ENCODE results near the gene PTGDS.
A peak's percentile ranks its signal among the peaks of the same experiment; 100 is the strongest.

The PTGDS gene

GRCh38 chr9:136958898-136959850 lies 18.1 kb upstream of the PTGDS start:
- no peak for DNase-seq

GRCh38 chr9:136960212-136960937 lies 16.9 kb upstream of the PTGDS start:
- peak; percentile 47 to 54 for DNase-seq

- no peak for DNase-seq
Observed at GRCh38 chr9:136960938-136961275, 16.4 kb upstream of the PTGDS start.

- DNase-seq = no peak
Observed at GRCh38 chr9:136961279-136962065, 15.8 kb upstream of the PTGDS start.

GRCh38 chr9:136962163-136962562 lies 15.1 kb upstream of the PTGDS start:
- no peak for DNase-seq

DNA sequence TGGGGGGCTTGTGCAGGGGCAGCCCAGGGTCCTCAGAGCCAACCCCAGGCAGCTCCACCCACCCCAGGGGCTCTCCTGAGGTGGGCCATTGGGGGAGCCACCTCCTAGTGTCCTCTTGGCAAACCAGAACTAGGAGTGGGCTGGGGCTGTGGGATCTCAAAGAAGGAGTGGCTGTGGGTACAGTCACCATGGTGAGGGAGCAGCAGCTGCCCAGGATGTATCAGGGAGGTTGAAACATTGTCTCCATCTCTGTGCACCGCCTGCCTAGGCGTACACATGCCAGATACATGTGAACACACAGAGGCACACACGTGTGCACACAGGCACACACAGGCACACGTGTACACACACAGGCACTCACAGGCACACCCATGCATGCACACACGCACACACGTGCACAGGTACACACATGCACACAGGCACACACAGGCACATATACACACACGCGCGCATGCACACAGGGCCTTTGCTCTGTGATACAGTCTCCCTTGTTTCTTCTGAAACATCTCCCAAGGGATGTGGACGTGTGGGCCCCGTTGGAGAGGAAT lies 14.5 kb upstream of the PTGDS start:
- no peak for DNase-seq

- DNase-seq = no peak
Observed at GRCh38 chr9:136963341-136963740, 14.0 kb upstream of the PTGDS start.

GRCh38 chr9:136963751-136964150 lies 13.6 kb upstream of the PTGDS start:
- no peak for DNase-seq

DNA sequence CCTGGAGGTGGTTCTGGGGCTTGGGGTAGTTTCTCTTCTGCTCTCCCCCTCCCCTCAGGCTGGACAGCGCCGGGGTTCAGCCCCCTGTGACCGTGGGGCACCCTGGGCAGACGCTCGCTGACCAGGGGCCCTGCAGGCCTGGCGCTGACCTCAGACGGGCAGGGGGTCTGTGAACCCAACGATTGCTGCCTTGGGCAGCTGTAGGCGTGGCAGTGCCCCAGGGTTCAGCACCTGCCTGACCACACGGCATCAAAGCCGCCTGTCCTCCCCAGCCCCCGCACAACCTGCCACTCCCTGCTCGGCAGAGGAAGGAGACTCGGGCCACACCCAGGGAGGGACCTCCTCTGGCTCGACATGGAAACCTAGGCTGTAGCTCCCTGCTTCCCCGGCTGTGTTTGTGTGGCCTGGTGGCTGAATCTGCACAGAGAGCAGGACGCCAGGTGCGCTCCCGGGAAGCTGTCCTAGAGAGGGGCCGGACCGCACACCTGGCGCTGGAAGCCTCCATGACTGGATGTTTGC lies 13.1 kb upstream of the PTGDS start:
- no peak for DNase-seq

DNA sequence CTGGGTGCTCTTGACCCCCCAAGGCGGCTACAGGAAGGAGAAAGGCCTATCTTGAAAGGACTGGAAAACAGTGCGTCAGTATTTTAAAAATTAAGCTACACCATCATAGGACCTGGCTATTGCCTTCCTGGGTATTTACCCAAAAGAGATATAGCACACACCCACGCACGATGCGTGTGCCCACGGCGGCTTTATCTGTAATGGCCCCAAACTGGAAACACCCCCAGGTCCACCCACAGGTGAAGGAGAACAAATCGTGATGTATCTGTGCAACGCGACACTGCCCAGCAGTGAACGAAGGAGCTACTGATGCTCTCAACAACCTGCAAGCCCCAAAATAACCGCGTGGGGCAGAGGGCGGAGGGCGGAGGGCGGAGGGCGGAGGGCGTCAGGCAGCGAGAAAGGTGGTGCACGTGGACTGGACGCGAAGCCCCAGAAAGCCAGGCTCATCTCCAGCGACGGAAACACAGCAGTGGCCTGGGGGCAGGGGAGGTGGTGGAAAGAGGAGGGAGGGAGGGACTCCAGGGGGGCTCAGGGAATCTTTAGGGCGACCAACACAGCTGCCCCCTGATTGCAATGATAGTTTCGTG lies 12.4 kb upstream of the PTGDS start:
- DNase-seq = no peak

- peak; percentile 49 to 74 for DNase-seq
Observed at GRCh38 chr9:136965771-136966484, 11.4 kb upstream of the PTGDS start.

DNA sequence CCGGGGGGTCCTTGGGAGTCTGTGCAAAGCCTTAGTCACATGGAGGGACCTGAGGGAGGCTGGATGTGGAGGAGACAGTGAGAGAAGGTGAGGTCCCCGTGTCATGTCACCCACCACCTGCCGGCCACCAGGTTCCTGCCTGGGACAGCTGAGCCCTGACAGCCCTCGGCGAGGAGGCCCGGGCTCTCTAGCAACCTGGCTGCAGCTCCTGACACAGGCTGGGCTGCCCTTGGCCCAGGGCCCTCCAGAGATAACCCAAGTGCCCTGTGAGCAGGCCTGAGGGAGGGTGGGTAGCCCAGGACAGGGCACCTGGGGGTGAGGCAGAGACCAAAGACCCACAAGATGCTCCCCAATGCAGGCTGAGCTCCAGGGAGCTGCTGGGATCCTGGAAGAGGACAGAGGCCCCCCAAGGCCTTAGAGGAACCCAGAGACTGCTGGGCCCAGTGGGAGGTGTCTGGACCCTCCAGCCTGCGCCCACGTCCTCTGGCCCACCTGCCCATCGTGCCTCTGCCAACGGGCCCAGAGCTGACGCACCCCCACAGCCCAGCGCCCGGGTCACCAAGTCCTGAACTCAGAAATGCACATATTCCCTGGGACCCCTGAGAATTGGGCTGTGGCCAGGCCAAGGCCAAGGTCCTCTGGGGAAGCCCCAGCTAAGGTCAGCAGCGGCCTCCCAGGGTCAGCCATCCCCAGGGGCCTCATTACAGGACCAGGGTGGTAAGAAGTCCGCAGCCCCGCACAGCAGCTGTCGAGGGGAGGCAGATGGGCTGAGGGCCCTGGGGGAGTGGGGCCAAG lies 8.8 kb upstream of the PTGDS start:
- no peak for DNase-seq

DNA sequence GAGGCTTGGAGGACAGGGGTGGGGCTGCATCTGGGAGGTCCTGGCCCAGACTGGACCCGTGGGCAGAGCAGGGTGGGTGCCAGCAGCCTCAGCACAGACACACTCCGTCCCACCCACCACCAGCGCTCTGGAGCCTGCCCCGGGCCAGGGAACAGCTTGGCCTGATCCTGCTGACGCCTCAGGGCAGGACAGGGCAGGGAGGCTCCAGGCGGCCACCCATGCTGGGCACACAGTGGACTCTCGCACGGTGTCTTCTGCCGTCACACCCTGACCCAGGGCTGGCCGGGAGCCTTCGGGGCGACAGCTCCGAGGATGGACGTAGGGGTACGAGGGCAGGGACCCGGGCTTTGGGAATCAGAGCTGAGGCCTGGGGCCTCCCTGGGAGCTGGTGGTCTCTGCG lies 8.2 kb upstream of the PTGDS start:
- no peak for DNase-seq

DNA sequence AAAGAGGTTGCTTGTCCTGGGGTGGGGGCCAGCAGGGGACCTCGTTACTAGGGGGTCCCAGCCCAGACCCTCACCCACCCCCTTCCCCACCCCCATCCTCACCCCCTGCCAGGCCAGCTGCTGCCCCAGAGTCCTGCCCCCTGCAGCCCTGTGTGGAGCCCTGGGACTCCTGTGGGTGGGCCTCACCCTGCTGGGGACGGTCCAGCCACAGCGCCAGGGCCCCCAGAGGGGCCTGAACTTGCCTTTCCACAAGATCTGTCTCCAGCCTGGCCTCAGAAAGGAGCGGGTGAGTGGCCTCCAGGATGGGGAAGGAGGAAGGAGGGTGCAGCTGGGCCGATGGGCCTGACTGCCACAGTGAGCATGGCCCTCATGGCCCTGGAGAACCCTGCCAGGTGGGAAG lies 7.5 kb upstream of the PTGDS start:
- DNase-seq = no peak

- DNase-seq = no peak
Observed at GRCh38 chr9:136970361-136970760, 6.9 kb upstream of the PTGDS start.

- DNase-seq = no peak
Observed at GRCh38 chr9:136971746-136972145, 5.6 kb upstream of the PTGDS start.

DNA sequence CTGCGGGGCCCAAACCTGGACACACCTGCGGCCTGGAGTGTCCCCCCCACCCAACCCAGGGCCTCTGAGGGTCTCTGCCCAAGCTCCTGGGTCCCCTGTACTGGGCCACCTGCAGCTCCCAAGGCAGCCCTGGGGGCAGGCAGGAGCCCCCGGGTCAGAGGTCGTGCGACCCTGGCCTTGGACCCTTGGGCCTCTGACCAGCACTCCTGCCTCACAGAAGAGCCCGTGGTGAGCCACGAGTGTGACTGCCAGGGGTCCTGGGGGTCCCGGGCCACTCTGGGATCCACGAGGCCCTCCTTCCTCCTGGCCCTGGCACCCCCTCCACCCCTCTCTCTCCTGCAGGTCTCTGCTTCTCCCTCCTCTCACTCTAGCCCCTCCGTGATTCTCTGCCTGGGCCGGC lies 5.0 kb upstream of the PTGDS start:
- DNase-seq = no peak

DNA sequence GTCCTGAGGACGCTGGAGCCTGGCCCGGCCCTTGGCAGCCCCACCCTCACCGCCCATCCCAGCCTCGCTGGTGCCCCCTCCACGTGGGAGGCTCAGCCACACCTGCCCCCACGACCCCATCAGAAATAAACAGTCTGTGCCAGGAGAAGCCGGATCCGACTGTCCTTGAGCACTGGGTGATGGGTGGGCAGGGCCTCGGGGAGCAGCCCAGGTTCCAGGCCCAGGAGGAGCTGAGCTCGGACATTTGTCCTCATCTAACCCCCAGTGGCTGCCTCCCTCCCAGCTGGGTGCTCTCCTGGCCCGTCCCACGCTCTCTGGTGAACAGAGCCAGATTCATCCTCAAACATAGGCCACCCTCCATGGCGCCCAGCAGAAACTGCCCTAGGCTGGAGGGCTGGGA lies 4.6 kb upstream of the PTGDS start:
- DNase-seq = no peak

DNA sequence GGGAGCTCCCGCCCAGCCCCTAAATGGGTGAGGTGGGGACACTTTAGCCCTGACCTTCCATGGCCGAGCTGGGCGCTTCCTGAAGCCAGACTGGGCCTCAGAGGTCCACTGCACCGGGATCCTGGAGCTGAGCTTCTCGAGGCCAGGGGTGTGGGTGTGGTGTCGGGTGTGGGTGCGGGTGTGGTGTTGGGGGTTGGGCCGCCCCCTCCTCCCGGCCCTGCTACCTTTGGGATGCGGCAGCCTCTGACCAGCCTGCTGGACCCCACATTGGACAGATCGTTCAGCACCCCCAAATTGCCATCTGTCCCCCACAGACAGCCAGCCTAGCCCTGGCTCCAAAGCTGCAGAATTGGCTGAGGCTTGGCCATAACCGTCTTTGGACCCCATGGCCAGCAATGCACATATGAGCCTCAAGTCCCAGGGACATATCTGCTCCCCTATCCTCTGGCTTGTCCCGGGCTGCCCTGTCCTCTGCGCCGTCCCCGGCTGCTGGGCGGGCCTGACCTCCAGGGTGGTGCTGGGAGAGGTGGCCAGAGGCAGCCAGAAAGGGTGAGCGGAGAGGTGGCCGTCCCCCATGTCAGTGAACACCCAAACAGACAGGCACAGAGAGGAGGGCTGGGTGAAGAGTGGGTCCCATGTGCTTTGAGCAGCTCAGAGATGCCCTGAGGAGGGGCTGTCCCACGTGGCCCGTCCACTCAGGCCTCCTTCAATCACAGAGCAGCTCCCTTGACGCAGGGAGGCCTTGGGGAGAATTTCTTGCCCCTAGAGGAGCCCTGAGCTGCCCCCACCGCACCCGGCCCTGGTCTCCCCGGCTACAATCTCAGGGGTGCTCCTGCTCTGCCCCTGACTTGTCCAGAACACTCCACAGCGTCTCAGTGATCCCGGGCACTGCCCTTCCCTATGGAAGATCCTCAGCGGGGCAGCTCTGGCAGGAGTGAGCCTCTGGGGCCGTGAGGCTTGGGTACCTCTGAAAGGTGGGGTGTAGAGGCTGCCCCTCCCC lies 3.4 kb upstream of the PTGDS start:
- no peak for DNase-seq

Measured in CD4-positive, alpha-beta T cell treated with Interleukin-4 for 1 hour (primary cell).